Right atrium auricular region (tissue), 2 donors: ENCODE results near the gene RNF141. TPM values are rescaled to one million over a fixed set of nuclear protein-coding genes. Genes with fewer than 3 reads are reported as not detected.

Source experiments
- DNase-seq: peaks from one replicate; pipeline ENCODE4 v3.0.0-alpha.2; 2019; ENCODE audit warnings: low spot score
- H3K27ac ChIP-seq, 2 donors: fragments of 200-600 bp; sonication (generic); 1 replicate in 1 of 2; 2 replicates in 1 of 2; pipeline ENCODE4 v1.5.1; 2016 to 2019
- H3K27me3 ChIP-seq, 2 donors: fragments of 200-600 bp; sonication (generic); one replicate each; pipeline versions ENCODE4 v1.5.1 to v1.6.0; 2017 to 2019
- H3K36me3 ChIP-seq: fragments of 200-600 bp; sonication (generic); one replicate; pipeline ENCODE4 v1.5.1; 2016
- H3K4me1 ChIP-seq, 2 donors: fragments of 200-600 bp; sonication (generic); one replicate each; pipeline versions ENCODE4 v1.5.1 to v1.6.0; 2017 to 2019
- H3K4me3 ChIP-seq, 2 donors: fragments of 200-600 bp; sonication (generic); 1 replicate in 1 of 2; 2 replicates in 1 of 2; pipeline ENCODE4 v1.5.1; 2017 to 2019; ENCODE audit warnings: mild to moderate bottlenecking in 1 of 2, moderate library complexity in 1 of 2
- H3K9me3 ChIP-seq, 2 donors: fragments of 200-600 bp; sonication (generic); one replicate each; pipeline ENCODE4 v1.5.1; 2019
- CTCF ChIP-seq, 2 donors: fragments of 200-600 bp; sonication (generic); IDR thresholded peaks; one replicate each; pipeline ENCODE4 v1.5.1; 2019; ENCODE audit warnings: antibody characterized with exemption in 2 of 2
- total RNA-seq, 2 donors: library from RNA; depleted of rRNA; stranded (reverse); fragments of >200 nt; gene quantifications; one replicate each; pipeline ENCODE4 v1.1.0, GENCODE V29; 2016

RNF141 gene
- total RNA-seq, 2 donors from 2014 or later, result 22.9 to 29.8 TPM

- no peaks in the 10 kb centered on the region for H3K36me3 ChIP-seq
- peak overlapping the region in 1 of 2 donors; percentile 6 for H3K27ac ChIP-seq
These were observed 43.1 kb upstream of the RNF141 start for GRCh38 chr11:10584071-10584501.

GRCh38 chr11:10581481-10582019, 40.6 kb upstream of the RNF141 start:
- no peak for TF ChIP-seq CTCF (IDR thresholded peaks at IDR 0.05)
- no peaks in the 10 kb centered on the region for H3K36me3 ChIP-seq
- peak overlapping the region in 1 of 2 donors; percentile 52 for H3K27ac ChIP-seq
- no peaks in the 10 kb centered on the region for H3K9me3 ChIP-seq
- peaks cover 0 to 35% of the 10 kb centered on the region in 2 donors for H3K4me1 ChIP-seq
- no peak overlapping the region for H3K4me3 ChIP-seq
- H3K27me3 ChIP-seq, result no peaks in the 10 kb centered on the region
- DNase-seq, result no peak

More at GRCh38 chr11:10584071-10584501, 43.1 kb upstream of the RNF141 start:
- no peak for DNase-seq
- H3K9me3 ChIP-seq, result no peaks in the 10 kb centered on the region
- TF ChIP-seq CTCF (IDR thresholded peaks at IDR 0.05), result no peak
- H3K27me3 ChIP-seq, result no peaks in the 10 kb centered on the region
- peaks cover 0 to 38% of the 10 kb centered on the region in 2 donors for H3K4me1 ChIP-seq
- no peak overlapping the region for H3K4me3 ChIP-seq

- Histone ChIP-seq H3K27ac (no peak overlapping the region), H3K9me3 (no peaks in the 10 kb centered on the region), H3K27me3 (no peaks in the 10 kb centered on the region), H3K36me3 (no peaks in the 10 kb centered on the region), H3K4me3 (no peak overlapping the region), H3K4me1 (peaks cover 0 to 33% of the 10 kb centered on the region in 2 donors)
- no peak for TF ChIP-seq CTCF (IDR thresholded peaks at IDR 0.05)
- DNase-seq, result no peak
These were observed 39.6 kb upstream of the RNF141 start for GRCh38 chr11:10580623-10581022.

GRCh38 chr11:10579700-10580099, 38.7 kb upstream of the RNF141 start:
- peaks cover 0 to 27% of the 10 kb centered on the region in 2 donors for H3K4me1 ChIP-seq
- TF ChIP-seq CTCF (IDR thresholded peaks at IDR 0.05), result no peak

GRCh38 chr11:10576035-10576398, 35.0 kb upstream of the RNF141 start:
- no peak for TF ChIP-seq CTCF (IDR thresholded peaks at IDR 0.05)
- Histone ChIP-seq H3K4me3 (no peak overlapping the region), H3K27me3 (no peaks in the 10 kb centered on the region), H3K4me1 (peaks cover 0 to 15% of the 10 kb centered on the region in 2 donors), H3K9me3 (no peaks in the 10 kb centered on the region), H3K36me3 (no peaks in the 10 kb centered on the region), H3K27ac (no peak overlapping the region)
- no peak for DNase-seq

More at GRCh38 chr11:10579700-10580099, 38.7 kb upstream of the RNF141 start:
- Histone ChIP-seq H3K36me3 (no peaks in the 10 kb centered on the region), H3K9me3 (no peaks in the 10 kb centered on the region), H3K27ac (no peak overlapping the region), H3K4me3 (no peak overlapping the region), H3K27me3 (no peaks in the 10 kb centered on the region)
- DNase-seq, result no peak
